H7 (cell line): ENCODE measurements around the gene TMC1. TPM values are rescaled to one million over a fixed set of nuclear protein-coding genes. Genes with fewer than 3 reads are reported as not detected.

Experiments
- DNase-seq: peaks from one replicate; pipeline ENCODE4 v3.0.0; 2012
- H3K27me3 ChIP-seq: 2 replicates; pipeline ENCODE4 v1.6.0; 2011; ENCODE audit warnings: mild to moderate bottlenecking, low read length; ENCODE audit not compliant: control insufficient read depth, insufficient read depth
- H3K36me3 ChIP-seq: replicated peaks from 2 replicates; pipeline ENCODE4 v1.5.1; 2011; ENCODE audit warnings: low read length; ENCODE audit not compliant: control insufficient read depth, insufficient read depth
- H3K4me3 ChIP-seq: 2 replicates; pipeline ENCODE4 v1.5.1; 2011; ENCODE audit warnings: low read depth, mild to moderate bottlenecking, control low read depth, low read length, moderate library complexity; ENCODE audit not compliant: insufficient read depth
- total RNA-seq: library from RNA; depleted of rRNA; stranded (reverse); fragments of >200 nt; shearing (Covaris generic); gene quantifications from 2 replicates; pipeline ENCODE4 v1.2.3, GENCODE V29; 2014

TMC1 gene
- total RNA-seq, 1 experiment from 2014 or later: not detected

- DNase-seq: no peak
- H3K4me3 ChIP-seq: no peak overlapping the region
- H3K36me3 ChIP-seq: no peaks in the 10 kb centered on the region
- no peaks in the 10 kb centered on the region for H3K27me3 ChIP-seq
Measured at GRCh38 chr9:72734631-72735030, 213.2 kb downstream of the TMC1 start.

GRCh38 chr9:72743836-72744235 lies 222.4 kb downstream of the TMC1 start:
- H3K27me3 ChIP-seq: no peaks in the 10 kb centered on the region
- DNase-seq: no peak
- no peak overlapping the region for H3K4me3 ChIP-seq
- no peaks in the 10 kb centered on the region for H3K36me3 ChIP-seq

- Histone ChIP-seq H3K27me3 (no peaks in the 10 kb centered on the region), H3K4me3 (no peak overlapping the region), H3K36me3 (no peaks in the 10 kb centered on the region)
- no peak for DNase-seq
Measured at GRCh38 chr9:72749276-72749675, 227.9 kb downstream of the TMC1 start.

GRCh38 chr9:72751541-72751940 lies 230.1 kb downstream of the TMC1 start:
- Histone ChIP-seq H3K36me3 (no peaks in the 10 kb centered on the region), H3K4me3 (no peak overlapping the region), H3K27me3 (no peaks in the 10 kb centered on the region)
- DNase-seq: no peak

GRCh38 chr9:72753266-72753893 lies 232.0 kb downstream of the TMC1 start:
- Histone ChIP-seq H3K36me3 (no peaks in the 10 kb centered on the region), H3K27me3 (no peaks in the 10 kb centered on the region), H3K4me3 (no peak overlapping the region)
- DNase-seq: no peak

GRCh38 chr9:72755836-72756235 lies 234.4 kb downstream of the TMC1 start:
- Histone ChIP-seq H3K4me3 (no peak overlapping the region), H3K36me3 (no peaks in the 10 kb centered on the region), H3K27me3 (no peaks in the 10 kb centered on the region)
- DNase-seq: no peak

- no peak overlapping the region for H3K4me3 ChIP-seq
- no peaks in the 10 kb centered on the region for H3K36me3 ChIP-seq
- no peak for DNase-seq
Measured at GRCh38 chr9:72758944-72759343, 237.5 kb downstream of the TMC1 start.

GRCh38 chr9:72763022-72763421 lies 241.6 kb downstream of the TMC1 start:
- Histone ChIP-seq H3K27me3 (no peaks in the 10 kb centered on the region), H3K36me3 (no peaks in the 10 kb centered on the region), H3K4me3 (no peak overlapping the region)
- DNase-seq: no peak

More at GRCh38 chr9:72758944-72759343, 237.5 kb downstream of the TMC1 start:
- H3K27me3 ChIP-seq: no peaks in the 10 kb centered on the region

- Histone ChIP-seq H3K36me3 (no peaks in the 10 kb centered on the region), H3K4me3 (no peak overlapping the region), H3K27me3 (no peaks in the 10 kb centered on the region)
- no peak for DNase-seq
Measured at GRCh38 chr9:72769546-72769945, 248.1 kb downstream of the TMC1 start.

GRCh38 chr9:72772661-72773060 lies 251.3 kb downstream of the TMC1 start:
- DNase-seq: no peak
- Histone ChIP-seq H3K27me3 (no peaks in the 10 kb centered on the region), H3K4me3 (no peak overlapping the region)

GRCh38 chr9:72773570-72773969 lies 252.2 kb downstream of the TMC1 start:
- Histone ChIP-seq H3K36me3 (no peaks in the 10 kb centered on the region), H3K4me3 (no peak overlapping the region), H3K27me3 (no peaks in the 10 kb centered on the region)
- DNase-seq: no peak

More at GRCh38 chr9:72772661-72773060, 251.3 kb downstream of the TMC1 start:
- no peaks in the 10 kb centered on the region for H3K36me3 ChIP-seq

- H3K36me3 ChIP-seq: no peaks in the 10 kb centered on the region
- no peaks in the 10 kb centered on the region for H3K27me3 ChIP-seq
- no peak for DNase-seq
- no peak overlapping the region for H3K4me3 ChIP-seq
Measured at GRCh38 chr9:72775570-72775969, 254.2 kb downstream of the TMC1 start.

GRCh38 chr9:72779614-72780013 lies 258.2 kb downstream of the TMC1 start:
- DNase-seq: no peak
- H3K4me3 ChIP-seq: no peak overlapping the region
- no peaks in the 10 kb centered on the region for H3K27me3 ChIP-seq
- H3K36me3 ChIP-seq: no peaks in the 10 kb centered on the region

GRCh38 chr9:72786948-72787347 lies 265.5 kb downstream of the TMC1 start:
- Histone ChIP-seq H3K27me3 (no peaks in the 10 kb centered on the region), H3K36me3 (no peaks in the 10 kb centered on the region), H3K4me3 (no peak overlapping the region)
- no peak for DNase-seq

GRCh38 chr9:72788966-72789735 lies 267.7 kb downstream of the TMC1 start:
- Histone ChIP-seq H3K27me3 (no peaks in the 10 kb centered on the region), H3K4me3 (no peak overlapping the region), H3K36me3 (no peaks in the 10 kb centered on the region)
- no peak for DNase-seq
